ENCODE measurements around the gene GYS2.
"Not testable (repeated sequence)": the region's sequence is repeated elsewhere in the genome, so short reads cannot be mapped to it uniquely, and the experiment has no call there.

The GYS2 gene

DNA sequence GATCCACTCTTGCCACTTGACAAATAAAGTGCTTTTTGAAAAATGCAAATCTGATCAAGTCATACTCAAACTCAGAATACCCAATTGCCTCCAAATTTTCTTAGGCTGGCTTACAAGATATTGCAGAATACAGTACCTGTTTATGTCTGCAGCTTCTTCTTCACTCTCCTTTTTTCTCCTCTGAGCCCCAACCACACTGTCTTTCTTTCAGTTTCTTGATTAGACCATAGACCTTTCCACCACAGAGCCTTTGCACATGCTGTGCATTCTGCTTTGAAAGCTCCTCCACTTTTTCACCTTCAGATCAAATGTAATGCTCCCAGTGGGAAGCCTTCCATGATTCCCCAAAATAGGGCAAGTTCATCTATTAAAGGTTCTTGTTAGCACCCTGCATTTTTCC is 13.9 kb upstream of the GYS2 start:
- Mint-ChIP-seq H3K27ac (no peak overlapping the region), H3K36me3 (ENCODE audit: low read depth) (peaks cover 8% of the 10 kb centered on the region), H3K9me3 (peaks cover 5% of the 10 kb centered on the region), H3K27me3 (ENCODE audit: low read depth) (no peaks in the 10 kb centered on the region), H3K4me1 (ENCODE audit: low read depth) (peaks cover 36% of the 10 kb centered on the region), H3K4me3 (no peak overlapping the region)

DNA sequence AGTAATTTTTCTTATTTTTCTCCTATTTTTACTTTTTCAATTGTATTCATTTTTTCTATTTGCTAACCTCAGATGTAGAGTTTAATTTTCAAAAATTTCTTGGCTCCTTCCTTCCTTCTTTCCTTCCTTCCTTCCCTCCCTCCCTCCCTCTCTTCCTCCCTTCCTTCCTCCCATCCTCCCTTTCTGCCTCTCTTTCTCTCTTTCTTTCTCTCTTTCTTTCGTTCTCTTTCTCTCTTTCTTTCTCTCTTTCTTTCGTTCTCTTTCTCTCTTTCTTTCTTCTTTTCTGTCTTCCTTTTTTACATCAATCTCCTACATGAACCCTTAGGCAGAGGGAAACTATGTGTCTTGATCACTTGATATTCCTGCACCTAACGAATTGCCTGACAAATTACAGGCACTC is 12.4 kb upstream of the GYS2 start:
- no peak overlapping the region for H3K4me3 Mint-ChIP-seq
- peaks cover 6% of the 10 kb centered on the region for H3K36me3 Mint-ChIP-seq (ENCODE audit: low read depth)
- no peaks in the 10 kb centered on the region for H3K27me3 Mint-ChIP-seq (ENCODE audit: low read depth)
- H3K4me1 Mint-ChIP-seq (ENCODE audit: low read depth): peaks cover 37% of the 10 kb centered on the region
- H3K27ac Mint-ChIP-seq: peak overlapping the region; percentile 26
- H3K9me3 Mint-ChIP-seq: peaks cover 5% of the 10 kb centered on the region

DNA sequence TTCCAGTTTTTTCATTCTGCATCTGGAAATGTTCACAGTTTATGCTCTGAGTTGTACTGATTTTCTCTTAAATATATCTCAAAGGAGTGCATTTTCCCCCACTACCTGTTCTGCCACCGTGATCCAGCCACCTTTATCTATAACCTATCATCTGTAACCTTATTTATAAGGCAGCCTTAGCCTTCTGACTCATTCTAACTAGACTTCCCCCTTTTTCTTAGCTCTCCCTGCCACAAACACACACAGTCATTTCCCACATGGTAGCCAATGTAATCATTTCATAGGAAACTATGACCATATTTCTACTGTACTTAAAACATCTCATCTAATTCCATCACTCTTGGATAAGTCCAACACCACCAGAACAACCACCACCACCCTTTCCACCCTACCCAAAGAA is 10.8 kb upstream of the GYS2 start:
- Mint-ChIP-seq H3K27me3 (ENCODE audit: low read depth) (no peaks in the 10 kb centered on the region), H3K27ac (peak overlapping the region; percentile 39), H3K36me3 (ENCODE audit: low read depth) (peaks cover 5% of the 10 kb centered on the region), H3K4me3 (peak overlapping the region; percentile 26), H3K9me3 (peaks cover 5% of the 10 kb centered on the region), H3K4me1 (ENCODE audit: low read depth) (peaks cover 37% of the 10 kb centered on the region)

DNA sequence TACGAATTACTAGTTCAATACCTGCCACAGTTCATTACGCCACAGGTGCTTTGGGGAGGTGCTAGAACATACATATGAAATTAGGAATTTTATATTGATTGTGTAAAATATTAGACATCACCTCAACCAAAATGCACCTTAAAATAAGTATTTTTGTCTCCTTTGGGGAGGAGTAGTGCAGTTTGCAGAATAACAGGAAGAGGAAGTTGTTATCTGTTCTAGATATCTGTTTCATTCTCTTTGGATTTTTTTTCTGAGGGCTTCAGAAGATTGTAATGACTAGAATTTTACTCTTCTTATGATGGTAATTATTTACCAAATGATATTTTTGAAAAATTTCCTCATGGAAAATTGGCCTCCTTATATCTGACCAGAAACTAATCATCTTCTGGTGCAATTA is 9.9 kb upstream of the GYS2 start:
- Mint-ChIP-seq H3K4me3 (peak overlapping the region; percentile 61), H3K27me3 (ENCODE audit: low read depth) (no peaks in the 10 kb centered on the region), H3K36me3 (ENCODE audit: low read depth) (peaks cover 5% of the 10 kb centered on the region), H3K4me1 (ENCODE audit: low read depth) (peaks cover 34% of the 10 kb centered on the region), H3K27ac (peak overlapping the region; percentile 19), H3K9me3 (peaks cover 5% of the 10 kb centered on the region)

DNA sequence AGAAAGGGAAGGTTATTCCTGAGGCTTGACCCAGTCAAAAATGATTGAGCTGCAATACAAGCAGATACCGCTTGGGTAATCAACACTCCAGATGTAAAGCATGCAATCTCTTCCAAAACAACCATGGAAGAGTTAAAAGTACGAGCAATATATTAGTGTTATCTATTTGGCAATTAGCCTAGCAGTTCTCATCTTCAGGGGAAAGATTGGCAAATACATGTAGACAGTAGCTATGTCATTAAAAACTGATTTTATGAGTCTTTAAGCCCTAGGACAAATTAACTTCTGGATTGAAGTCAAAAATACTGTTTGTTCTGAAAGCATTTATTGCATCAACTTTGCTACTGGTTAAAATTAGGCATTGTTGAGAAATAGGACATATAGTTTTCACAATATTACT is 9.3 kb upstream of the GYS2 start:
- no peak overlapping the region for H3K27ac Mint-ChIP-seq
- H3K4me3 Mint-ChIP-seq: no peak overlapping the region
- peaks cover 34% of the 10 kb centered on the region for H3K4me1 Mint-ChIP-seq (ENCODE audit: low read depth)
- H3K36me3 Mint-ChIP-seq (ENCODE audit: low read depth): peaks cover 5% of the 10 kb centered on the region
- no peaks in the 10 kb centered on the region for H3K27me3 Mint-ChIP-seq (ENCODE audit: low read depth)
- H3K9me3 Mint-ChIP-seq: peaks cover 4% of the 10 kb centered on the region

DNA sequence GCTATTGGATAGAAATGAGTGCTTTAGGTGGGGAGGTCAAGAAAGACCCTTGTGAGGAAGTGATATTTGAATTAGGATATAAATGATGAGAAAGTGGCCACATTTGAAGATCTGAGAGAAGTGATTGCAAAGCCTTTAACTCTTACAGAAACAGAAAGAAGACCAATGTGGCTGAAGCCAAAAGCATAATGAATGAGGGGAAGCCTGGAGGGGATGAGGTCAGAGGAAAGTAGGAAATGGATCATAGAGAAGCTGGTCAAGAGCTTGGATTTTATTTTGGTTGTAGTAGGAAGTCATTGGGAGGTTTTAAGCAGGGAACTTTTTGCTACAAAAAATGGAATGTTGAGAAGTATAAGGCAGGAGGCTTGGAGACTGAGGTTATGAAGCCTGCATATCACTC is 3.5 kb upstream of the GYS2 start:
- Mint-ChIP-seq H3K36me3 (ENCODE audit: low read depth) (no peaks in the 10 kb centered on the region), H3K4me1 (ENCODE audit: low read depth) (peaks cover 2% of the 10 kb centered on the region), H3K27me3 (ENCODE audit: low read depth) (peaks cover 2% of the 10 kb centered on the region), H3K9me3 (no peaks in the 10 kb centered on the region), H3K4me3 (no peak overlapping the region), H3K27ac (no peak overlapping the region)

DNA sequence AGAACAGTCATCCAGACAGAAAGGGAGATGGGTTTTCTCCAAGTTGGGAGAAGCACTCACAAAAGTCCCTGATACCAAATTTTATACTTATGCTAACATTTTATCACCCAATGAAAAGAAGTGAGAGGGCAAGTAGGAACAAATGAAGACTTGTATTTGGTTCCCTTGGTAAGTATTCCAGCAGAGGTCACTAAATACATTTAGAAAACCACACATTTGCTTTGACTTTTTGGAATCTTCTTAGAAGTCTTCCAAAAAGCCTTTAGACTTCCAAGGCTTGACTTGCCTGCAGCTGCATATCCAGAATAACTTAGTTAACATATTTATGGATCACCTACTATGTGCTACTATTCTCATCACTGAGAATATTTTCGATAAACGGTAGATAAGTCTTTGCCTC is 3.1 kb upstream of the GYS2 start:
- no peaks in the 10 kb centered on the region for H3K9me3 Mint-ChIP-seq
- no peaks in the 10 kb centered on the region for H3K36me3 Mint-ChIP-seq (ENCODE audit: low read depth)
- H3K4me3 Mint-ChIP-seq: no peak overlapping the region
- H3K27ac Mint-ChIP-seq: no peak overlapping the region
- H3K4me1 Mint-ChIP-seq (ENCODE audit: low read depth): peaks cover 2% of the 10 kb centered on the region
- H3K27me3 Mint-ChIP-seq (ENCODE audit: low read depth): peaks cover 6% of the 10 kb centered on the region

DNA sequence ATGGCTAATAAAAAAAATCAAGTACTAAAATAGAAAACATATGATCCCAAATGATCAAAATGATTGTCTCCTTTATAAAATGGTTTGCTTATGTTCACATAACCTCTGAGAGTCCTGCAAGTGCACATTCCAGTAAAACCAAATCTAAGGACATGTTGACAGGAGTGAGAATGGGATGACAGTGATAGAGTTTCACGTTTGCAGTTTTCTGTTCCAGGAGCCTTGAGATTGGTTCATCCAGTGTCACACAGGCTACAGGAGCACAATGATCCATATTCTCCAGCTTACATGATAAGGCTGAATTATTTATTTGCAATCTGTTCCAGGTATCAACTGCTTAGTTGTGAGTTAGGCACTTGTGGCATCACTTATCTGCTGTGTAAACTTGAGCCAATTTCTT is 1.5 kb upstream of the GYS2 start:
- H3K27me3 Mint-ChIP-seq (ENCODE audit: low read depth): peaks cover 10% of the 10 kb centered on the region
- no peak overlapping the region for H3K4me3 Mint-ChIP-seq
- H3K4me1 Mint-ChIP-seq (ENCODE audit: low read depth): no peaks in the 10 kb centered on the region
- H3K27ac Mint-ChIP-seq: no peak overlapping the region
- H3K36me3 Mint-ChIP-seq (ENCODE audit: low read depth): no peaks in the 10 kb centered on the region
- no peaks in the 10 kb centered on the region for H3K9me3 Mint-ChIP-seq

DNA sequence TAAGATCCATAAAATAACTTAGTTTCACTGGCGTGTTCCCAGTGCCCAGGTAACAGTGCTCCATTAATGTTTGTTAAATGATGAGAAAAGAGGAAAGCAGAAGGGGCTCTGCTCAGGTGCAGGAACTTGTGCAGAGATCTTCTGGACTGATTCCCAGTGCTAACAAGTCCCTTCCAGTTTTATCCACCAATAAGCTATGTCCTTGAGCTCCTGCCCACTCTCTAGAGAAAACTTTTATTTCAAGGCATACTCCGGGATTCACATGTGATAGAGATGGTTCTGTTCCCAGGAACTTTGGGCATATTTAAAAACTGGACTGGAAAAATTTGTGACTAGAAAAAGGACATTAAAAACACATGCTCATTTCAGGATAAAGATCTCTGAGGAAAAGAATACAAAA is 1.9 kb downstream of the GYS2 start:
- H3K27me3 Mint-ChIP-seq (ENCODE audit: low read depth): peaks cover 12% of the 10 kb centered on the region
- H3K9me3 Mint-ChIP-seq: no peaks in the 10 kb centered on the region
- H3K36me3 Mint-ChIP-seq (ENCODE audit: low read depth): no peaks in the 10 kb centered on the region
- H3K4me1 Mint-ChIP-seq (ENCODE audit: low read depth): no peaks in the 10 kb centered on the region
- H3K27ac Mint-ChIP-seq: no peak overlapping the region
- no peak overlapping the region for H3K4me3 Mint-ChIP-seq

DNA sequence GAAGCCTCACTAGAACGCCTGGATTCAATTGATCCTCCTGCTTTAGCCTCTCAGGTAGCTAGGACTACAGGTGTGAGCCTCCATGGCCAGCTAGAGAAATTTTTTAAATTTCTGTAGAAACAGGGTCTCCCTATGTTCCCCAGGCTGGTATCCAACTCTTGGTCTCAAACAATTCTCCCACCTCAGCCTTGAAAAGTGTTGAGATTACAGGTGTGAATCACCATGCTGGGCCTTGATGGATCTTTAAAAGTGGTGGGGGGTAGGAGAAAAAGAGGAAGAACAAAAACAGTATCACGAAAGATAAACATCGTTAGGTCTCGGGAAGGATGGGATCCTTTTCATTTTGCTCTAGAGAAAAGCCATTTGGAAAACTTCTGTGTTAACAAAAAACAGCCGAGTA is 4.5 kb downstream of the GYS2 start:
- H3K4me3 Mint-ChIP-seq: no peak overlapping the region
- H3K4me1 Mint-ChIP-seq (ENCODE audit: low read depth): no peaks in the 10 kb centered on the region
- no peak overlapping the region for H3K27ac Mint-ChIP-seq
- no peaks in the 10 kb centered on the region for H3K9me3 Mint-ChIP-seq
- no peaks in the 10 kb centered on the region for H3K36me3 Mint-ChIP-seq (ENCODE audit: low read depth)
- peaks cover 12% of the 10 kb centered on the region for H3K27me3 Mint-ChIP-seq (ENCODE audit: low read depth)

DNA sequence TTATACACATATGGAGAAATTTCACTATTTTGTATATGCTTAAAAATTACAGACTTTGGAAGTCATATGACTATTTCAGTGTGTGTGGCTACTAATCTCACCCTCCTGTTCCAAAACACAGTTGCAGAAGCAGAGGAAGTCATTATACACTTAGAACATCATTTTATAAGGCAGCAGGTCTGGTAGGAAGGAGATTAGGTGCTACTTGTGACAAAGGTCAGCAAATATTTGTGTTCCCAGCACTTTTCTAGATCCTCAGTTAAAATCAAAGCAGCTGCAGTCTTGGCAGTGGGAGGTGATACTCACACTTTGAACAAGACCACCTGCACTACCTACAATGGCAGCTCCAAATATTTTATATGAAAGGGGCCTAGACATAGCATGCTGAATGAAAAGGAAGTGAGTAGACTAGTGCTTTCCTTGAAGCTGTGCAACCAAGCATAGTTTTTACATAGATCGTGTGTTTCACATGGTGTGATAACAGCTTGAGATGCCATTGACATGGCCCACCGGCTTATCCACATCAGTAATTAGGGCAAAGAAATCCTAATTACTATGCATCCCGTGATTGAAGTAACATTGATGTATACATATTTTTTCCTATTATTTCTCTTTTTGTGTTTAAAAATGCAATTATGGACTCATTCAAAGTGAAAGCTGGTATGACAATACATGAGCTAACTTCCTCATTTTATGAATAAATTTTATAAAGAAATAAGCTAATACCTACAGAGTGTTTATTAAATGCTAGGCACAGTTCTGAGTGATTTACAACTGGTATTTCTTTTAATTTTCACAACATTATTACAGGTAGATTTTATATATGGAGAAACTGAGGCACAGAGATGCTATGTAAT is 5.3 kb downstream of the GYS2 start:
- Mint-ChIP-seq H3K27ac (no peak overlapping the region), H3K36me3 (ENCODE audit: low read depth) (no peaks in the 10 kb centered on the region), H3K9me3 (no peaks in the 10 kb centered on the region), H3K4me3 (no peak overlapping the region), H3K27me3 (ENCODE audit: low read depth) (peaks cover 12% of the 10 kb centered on the region), H3K4me1 (ENCODE audit: low read depth) (no peaks in the 10 kb centered on the region)

DNA sequence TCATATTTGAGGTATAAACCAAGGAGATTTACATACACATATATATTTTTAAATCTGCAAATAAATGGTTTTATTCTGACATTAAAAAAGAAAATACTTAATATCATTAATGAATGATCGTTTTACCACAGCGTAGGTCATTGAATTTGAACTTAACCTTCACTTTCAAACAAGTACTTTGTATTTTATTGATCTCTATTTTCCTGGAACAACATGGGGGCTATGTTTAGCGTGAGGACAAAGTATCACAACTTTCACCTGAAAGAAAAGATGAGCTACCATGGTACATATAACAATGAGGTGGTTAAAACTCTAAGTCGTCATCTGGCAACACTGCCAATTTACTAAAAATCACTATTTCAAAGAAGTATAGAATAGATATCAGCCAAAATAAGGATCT is 6.0 kb downstream of the GYS2 start:
- Mint-ChIP-seq H3K27me3 (ENCODE audit: low read depth) (peaks cover 12% of the 10 kb centered on the region), H3K27ac (no peak overlapping the region), H3K4me3 (no peak overlapping the region), H3K36me3 (ENCODE audit: low read depth) (no peaks in the 10 kb centered on the region), H3K9me3 (no peaks in the 10 kb centered on the region), H3K4me1 (ENCODE audit: low read depth) (no peaks in the 10 kb centered on the region)

DNA sequence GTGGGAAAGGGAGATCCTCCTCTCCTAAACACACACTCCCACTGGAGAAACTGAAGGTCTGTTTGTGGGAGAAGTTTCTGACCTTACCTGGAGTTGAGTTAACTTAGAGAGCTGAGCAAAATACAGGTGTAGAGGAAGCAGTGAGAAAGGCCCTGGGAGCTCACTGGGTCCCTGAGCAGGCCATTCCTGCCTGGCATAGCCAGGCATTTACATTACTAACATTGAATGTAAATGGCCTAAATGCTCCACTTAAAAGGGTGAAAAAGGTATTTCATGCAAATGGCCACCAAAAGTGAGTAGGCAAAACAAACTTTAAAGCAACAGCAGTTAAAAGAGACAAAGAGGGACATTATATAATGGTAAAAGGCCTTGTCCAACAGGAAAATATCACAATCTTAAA is 9.3 kb downstream of the GYS2 start:
- not testable (repeated sequence) for H3K27me3 Mint-ChIP-seq (ENCODE audit: low read depth); H3K36me3 Mint-ChIP-seq (ENCODE audit: low read depth)

DNA sequence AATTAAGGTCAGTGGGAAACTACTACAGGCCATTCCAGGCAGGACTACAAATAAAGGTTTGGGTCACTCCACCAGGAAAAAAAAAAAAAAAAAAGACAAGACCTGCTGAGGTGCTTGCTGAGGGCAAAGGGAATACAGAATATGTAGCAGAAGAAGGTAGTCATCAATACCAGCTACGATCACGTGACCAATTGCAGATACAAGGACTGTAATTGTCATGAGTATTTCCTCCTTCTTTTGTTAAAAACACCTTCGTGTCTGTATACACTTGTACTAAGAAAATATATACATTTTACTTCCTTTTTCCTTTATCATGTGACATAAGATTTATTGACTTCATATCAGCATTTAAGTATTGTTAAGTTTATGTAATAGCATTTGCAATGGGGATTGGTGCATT is 19.2 kb downstream of the GYS2 start:
- Mint-ChIP-seq H3K4me1 (ENCODE audit: low read depth) (no peaks in the 10 kb centered on the region), H3K27ac (no peak overlapping the region), H3K9me3 (peaks cover 2% of the 10 kb centered on the region), H3K36me3 (ENCODE audit: low read depth) (no peaks in the 10 kb centered on the region), H3K4me3 (no peak overlapping the region), H3K27me3 (ENCODE audit: low read depth) (no peaks in the 10 kb centered on the region)

More for the DNA sequence above, 9.3 kb downstream of the GYS2 start:
- not testable (repeated sequence) for H3K27ac Mint-ChIP-seq; H3K4me3 Mint-ChIP-seq; H3K4me1 Mint-ChIP-seq (ENCODE audit: low read depth)
- H3K9me3 Mint-ChIP-seq: peaks cover 17% of the 10 kb centered on the region

DNA sequence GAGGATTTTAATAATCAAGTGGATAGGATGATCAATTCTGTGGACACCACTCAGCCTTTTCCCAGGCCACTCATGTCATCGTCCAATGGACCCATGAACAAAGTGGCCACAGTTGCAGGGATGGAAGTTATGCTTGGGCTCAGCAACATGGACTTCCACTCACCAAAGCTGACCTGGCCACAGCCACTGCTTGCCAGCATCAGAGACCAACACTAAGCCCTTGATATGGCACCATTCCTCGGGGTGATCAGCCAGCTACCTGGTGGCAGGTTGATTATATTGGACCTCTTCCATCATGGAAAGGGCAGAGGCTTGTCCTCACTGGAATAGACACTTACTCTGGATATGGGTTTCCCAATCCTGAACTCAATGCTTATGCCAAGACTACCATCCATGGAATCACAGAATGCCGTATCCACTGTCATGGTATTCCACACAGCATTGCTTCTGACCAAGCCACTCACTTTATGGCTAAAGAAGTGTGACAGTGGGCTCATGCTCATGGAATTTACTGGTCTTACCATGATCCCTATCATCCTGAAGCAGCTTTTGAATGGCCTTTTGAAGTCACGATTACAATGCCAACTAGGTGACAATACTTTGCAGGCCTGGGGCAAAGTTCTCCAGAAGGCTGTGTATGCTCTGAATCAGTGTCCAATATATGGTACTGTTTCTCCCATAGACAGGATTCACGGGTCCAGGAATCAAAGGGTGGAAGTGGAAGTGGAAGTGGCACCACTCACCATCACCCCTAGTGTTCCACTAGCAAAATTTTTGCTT is 20.1 kb downstream of the GYS2 start:
- not testable (repeated sequence) for H3K4me3 Mint-ChIP-seq; H3K4me1 Mint-ChIP-seq (ENCODE audit: low read depth); H3K9me3 Mint-ChIP-seq; H3K27ac Mint-ChIP-seq; H3K27me3 Mint-ChIP-seq (ENCODE audit: low read depth); H3K36me3 Mint-ChIP-seq (ENCODE audit: low read depth)

Measured in T-helper 1 cell treated with Interleukin-12 subunit alpha and Interleukin-12 subunit beta and Interleukin-4 antibody, amounts not matched to agents 30 μg/mL and 1 μg/mL, for 36 hours (primary cell).